GM12864 (cell line): ENCODE data around the gene CCDC141.

Experiments
- DNase-seq: peaks from one replicate; pipeline ENCODE4 v3.0.0-alpha.2; 2011; ENCODE audit warnings: low read depth
- H3K4me3 ChIP-seq: 2 replicates; pipeline ENCODE4 v1.5.1; 2011; ENCODE audit warnings: mild to moderate bottlenecking, low read depth, low read length, control low read depth
- CTCF ChIP-seq: IDR thresholded peaks from 2 replicates; pipeline ENCODE4 v1.5.1; 2011; ENCODE audit warnings: low read depth, mild to moderate bottlenecking, moderate library complexity, low read length, control low read depth, inconsistent platforms; ENCODE audit errors: missing control alignments

Gene CCDC141

DNA sequence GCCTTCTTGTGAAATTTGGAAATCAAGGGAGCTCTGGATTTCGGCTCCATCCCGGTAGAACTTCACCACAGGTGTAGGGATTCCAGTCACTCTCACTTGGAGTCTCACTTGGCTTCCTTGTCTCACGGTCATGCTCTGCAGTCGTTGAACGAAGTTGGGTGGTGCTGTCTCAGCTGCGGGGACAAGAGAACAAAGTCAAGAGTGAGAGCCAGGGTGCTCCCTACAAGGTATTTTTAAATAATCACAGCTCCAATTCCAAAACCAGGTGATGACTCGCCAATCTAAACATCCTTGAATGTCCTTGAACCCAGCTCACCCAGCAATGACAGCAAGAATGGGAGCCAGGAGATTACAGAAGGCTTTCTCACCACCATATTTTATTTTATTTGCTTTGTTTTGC is 249.4 kb downstream of the CCDC141 start:
- no peak overlapping the region for H3K4me3 ChIP-seq
- DNase-seq: no peak
- TF ChIP-seq CTCF: no peak

DNA sequence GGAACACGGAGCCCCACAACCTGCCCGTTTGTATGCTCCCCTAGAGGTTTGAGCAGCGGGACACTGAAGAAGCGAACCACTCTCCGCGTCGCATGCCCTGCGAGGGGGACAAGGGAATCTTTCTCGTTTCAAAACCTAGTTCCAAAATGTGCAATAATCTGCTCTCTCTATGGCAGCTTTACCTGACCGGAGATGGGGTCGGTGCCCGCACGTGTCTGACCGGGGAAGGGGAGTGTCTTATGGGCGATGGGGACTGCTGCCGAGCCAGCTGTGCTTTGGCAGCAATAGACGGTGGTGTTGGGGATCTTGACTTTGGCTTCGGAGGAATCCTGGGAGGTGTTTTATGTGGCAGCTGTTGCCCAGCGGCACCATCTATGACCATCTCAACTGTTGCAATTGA is 250.6 kb downstream of the CCDC141 start:
- DNase-seq: no peak
- no peak for TF ChIP-seq CTCF
- no peak overlapping the region for H3K4me3 ChIP-seq

- DNase-seq: no peak
- H3K4me3 ChIP-seq: no peak overlapping the region
These were observed 253.8 kb downstream of the CCDC141 start for GRCh38 chr2:178796079-178796677.

DNA sequence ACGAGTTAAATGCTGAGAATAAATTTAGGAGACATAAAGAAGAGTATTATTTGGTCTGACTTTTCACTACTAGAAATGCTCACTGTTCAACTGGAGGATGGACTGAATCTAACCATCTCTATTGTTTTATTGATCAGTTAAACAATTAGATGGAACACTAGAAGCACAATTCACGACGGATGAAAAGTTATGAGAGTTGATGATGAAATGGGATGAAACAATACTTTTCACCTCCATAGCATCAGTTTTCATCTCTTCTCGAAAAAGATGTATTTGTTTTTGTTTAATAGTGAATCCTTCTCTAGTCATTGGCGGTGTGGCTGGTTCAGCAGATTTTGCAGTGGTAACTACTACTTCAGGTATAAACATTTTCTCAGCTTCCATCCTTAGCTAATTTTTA is 262.0 kb downstream of the CCDC141 start:
- DNase-seq: no peak
- no peak overlapping the region for H3K4me3 ChIP-seq
- TF ChIP-seq CTCF: no peak

More at GRCh38 chr2:178796079-178796677, 253.8 kb downstream of the CCDC141 start:
- no peak for TF ChIP-seq CTCF

DNA sequence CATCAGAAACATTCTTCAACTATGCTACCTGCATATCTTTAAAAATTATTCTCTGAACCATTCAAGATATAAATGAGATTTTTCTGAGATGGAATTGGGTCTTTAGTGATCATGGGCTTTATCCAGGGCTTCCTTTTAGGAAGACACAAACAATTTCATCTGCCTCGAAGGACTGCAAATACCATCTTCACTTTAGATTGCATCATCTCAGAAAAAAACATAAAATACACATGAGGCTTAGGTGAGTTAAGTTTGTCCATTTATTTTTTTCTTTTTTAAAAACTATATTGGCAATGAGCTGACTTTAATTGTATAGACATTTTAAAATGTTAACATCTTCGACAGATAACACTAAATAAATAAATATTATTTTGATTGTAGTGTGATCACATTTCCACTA is 262.8 kb downstream of the CCDC141 start:
- no peak for DNase-seq
- H3K4me3 ChIP-seq: no peak overlapping the region
- no peak for TF ChIP-seq CTCF

DNA sequence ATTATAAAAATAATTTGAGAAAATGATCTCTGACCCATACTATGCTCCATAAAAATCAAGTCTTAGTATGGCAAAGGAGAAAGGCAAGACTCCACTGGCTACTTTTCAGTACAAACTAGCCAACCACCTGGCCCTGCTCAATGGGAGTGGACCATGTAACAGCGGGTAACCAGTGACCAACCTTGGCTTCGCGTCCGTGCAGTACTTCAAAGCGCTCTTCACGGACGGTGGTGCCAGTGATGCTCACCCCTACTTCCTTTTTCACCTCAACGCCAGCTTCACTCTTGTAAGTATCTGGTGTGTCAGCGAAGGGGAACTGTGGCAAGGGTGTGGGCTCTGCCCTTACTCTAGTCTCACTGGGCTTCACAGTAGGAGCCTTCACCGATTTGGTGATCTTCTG is 266.0 kb downstream of the CCDC141 start:
- no peak overlapping the region for H3K4me3 ChIP-seq
- TF ChIP-seq CTCF: no peak
- DNase-seq: no peak

DNA sequence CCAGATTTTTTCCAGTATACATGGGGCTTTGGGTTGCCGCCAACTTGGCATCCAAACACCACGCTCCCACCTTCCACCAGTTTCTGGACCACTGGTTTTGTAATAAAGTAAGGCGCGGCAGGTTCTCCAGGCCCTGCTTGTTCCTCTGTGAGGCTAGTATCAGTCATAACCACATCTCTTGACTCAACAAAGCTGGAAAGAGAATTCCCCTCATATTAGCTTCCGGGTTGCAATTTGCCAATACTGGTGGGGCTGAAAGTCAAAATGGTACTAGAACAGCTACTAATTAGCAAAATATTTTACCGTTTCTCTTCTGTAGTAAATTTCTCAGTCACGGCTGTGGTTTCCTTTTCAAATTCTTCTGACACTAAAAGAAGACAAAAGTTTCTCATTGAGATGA is 267.7 kb downstream of the CCDC141 start:
- no peak for DNase-seq
- no peak overlapping the region for H3K4me3 ChIP-seq
- TF ChIP-seq CTCF: no peak
